Measurements from ENCODE around the gene GRIK3.

The GRIK3 gene

DNA sequence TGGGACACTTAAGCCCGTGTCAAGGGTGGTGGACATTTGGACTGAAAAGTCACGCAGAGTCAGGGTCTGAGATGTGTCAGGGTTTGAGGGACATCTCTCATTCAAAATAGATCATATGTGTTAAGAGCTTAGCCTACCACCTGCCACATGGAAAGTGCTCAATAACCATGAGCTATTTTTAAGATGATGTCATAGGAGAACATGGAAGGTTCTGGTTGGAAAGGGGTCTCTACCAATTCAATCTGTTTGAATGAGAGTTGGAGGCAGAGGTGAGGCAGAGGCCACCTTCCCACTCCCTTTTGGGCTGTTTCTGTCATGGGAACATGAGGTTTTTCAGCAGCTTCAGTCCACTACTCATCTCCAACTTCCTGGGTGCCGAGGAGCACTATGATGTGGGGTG lies 239.9 kb downstream of the GRIK3 start:
- no peak for FAIRE-seq
- DNase-seq (ENCODE audit: low spot score), result no peak

DNA sequence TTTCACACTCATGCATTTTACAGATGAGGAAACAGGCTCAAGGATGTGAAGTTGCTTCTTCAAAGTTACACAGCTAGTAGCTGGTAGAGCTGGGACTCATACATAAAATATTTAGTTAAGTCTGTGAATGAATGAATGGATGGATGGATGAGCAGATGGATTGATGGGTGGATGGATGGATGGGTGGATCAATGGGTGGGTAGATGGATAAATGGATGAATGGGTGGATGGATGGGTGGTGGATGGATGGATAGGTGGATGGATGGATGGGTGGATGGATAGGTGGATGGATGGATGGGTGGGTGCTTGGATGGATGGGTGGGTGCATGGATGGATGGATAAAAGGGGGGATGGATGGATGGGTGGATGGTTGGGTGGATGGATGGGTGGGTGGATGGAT lies 240.9 kb downstream of the GRIK3 start:
- no peak for FAIRE-seq
- no peak for DNase-seq (ENCODE audit: low spot score)

DNA sequence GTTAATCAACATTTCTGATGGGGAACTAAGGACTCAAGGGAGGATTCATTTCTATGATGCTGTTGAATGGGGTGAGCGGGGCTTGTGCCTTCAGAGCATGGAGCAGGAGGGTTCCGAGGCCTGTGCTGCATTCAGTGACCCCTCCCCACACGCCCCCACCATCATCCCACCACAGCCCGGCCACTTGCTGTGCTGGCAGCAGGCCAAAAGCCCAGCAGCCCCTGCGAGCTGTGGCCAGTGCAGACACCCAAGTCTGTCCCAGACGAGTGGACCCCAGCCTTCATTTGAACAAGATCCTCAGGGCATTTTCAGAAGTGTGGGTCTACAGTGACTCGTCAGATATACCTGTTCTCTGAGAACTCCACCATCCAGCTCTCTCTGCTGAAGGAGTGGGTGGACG lies 242.0 kb downstream of the GRIK3 start:
- FAIRE-seq, result no peak
- no peak for DNase-seq (ENCODE audit: low spot score)

DNA sequence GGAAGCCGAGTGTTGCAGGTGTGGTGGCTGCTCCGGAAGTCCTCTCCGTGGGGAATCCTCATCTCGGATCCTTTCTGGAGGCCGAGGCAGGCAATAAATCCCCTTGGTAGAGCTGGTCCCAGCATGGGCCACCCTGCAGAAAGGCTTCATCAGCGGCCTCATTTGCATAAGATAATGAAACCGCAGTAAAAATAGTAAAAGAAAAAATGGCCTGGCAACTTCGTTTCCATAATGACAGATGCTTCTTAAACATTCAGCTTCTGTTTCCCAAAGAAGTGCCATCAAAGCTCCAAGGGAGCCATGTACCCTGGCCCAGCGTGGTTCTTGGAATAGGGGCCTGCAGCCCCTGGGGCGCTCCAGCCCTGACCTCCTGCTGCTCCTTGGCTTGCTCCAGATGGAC lies 244.1 kb downstream of the GRIK3 start:
- FAIRE-seq, result no peak
- no peak for DNase-seq (ENCODE audit: low spot score)

DNA sequence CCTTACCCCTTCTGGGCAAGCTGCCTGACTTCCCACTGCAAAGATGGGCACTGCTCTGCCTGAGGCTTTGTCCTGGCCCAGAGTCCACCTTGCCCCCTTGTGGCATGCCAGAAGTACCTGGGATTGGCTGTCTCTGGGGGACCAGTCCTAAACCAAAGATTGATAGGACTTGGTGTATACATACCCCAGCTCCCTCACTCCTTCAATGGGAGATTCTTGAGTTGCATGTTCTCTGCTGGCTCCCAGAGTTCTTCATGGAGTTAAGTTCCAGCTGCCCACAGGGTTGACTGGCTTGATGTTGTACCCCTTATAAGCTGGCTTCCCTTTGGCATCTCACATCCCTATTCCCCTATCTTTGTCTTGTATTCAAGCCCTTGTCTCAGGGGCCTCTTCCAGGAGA lies 244.8 kb downstream of the GRIK3 start:
- FAIRE-seq (no peak), DNase-seq (ENCODE audit: low spot score) (no peak)

DNA sequence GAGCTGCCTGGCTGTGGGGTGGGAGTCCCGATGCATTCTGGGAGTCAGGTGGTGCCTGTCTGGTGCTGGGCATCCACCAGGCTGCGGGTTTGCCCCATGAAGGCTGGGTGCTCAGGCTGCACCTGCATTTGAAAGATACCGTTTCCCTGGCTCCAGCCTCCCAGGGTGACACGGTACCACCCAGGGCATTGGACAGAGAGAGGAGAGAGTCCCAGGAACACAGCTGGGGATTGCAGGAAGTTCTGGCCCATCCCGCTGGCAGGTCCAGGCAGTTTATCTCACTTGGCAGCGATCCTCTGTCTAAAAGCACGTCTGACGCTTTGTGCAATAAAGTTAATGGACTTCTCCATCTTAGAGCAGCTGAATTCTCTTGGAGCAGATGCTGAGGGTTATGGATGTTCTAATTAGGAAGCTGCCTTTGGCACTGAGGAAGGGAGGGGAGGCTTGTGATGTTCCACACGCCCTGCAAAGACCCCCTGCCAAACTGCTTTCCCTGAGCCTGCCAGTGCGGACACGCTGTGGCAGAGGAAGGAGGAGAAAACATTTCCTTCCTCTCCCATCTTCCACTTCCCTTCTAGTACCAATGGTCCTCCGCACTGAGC lies 246.9 kb downstream of the GRIK3 start:
- FAIRE-seq (no peak), DNase-seq (ENCODE audit: low spot score) (no peak)

DNA sequence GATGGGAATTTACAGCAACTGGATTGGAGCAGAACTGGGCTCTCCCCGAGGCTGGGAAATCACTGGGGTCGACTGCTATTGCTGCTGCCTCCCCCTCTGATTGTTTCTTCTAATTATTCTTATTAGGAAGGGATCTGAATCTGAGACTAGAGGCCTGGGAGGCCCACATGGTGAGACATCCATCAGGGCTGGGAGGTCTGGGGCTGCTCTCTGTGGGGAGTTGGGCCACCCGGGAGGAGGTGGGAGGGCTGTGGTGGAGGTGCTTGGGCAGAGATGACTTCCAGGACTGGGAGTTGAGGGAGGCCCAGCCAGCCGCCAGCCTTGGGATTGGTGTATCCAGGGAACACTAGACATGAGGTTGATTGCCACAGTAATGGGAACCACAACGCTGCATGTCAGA lies 247.9 kb downstream of the GRIK3 start:
- no peak for FAIRE-seq

DNA sequence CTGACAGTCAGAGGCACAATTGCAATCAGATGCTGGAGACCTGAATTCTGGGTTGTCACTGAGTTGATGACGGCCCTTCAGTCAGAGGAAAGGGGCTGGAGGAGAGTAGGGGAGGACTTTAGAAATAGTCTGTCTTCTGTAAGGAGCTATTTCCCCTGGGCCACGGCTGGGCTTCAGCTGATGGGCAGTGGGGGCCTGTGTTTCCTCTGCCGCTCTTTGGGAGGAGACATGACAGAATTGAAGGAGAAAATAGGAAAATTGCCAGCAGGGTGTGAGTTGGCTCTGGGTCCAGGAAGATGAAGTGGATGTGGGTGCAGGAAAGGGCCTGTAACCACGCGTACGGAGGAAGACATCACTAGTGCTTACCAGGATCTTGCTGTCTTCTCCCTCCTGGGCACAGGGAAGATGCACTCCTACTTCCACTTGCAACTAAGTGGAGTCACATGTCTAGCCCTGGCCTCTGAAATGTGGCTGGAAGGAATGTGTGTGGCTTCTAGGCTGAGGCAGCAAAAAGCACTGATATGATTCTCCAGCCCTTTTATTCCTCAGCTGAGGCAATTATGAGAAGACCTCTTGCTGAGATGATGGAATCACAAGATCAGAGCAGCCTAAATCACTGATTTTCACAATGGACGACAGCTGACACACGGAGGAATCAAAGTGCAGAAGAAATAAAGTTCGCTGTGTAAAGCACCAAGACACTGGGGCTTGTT lies 250.0 kb downstream of the GRIK3 start:
- DNase-seq (ENCODE audit: low spot score) (no peak), FAIRE-seq (no peak)

More for the DNA sequence above, 247.9 kb downstream of the GRIK3 start:
- no peak for DNase-seq (ENCODE audit: low spot score)

DNA sequence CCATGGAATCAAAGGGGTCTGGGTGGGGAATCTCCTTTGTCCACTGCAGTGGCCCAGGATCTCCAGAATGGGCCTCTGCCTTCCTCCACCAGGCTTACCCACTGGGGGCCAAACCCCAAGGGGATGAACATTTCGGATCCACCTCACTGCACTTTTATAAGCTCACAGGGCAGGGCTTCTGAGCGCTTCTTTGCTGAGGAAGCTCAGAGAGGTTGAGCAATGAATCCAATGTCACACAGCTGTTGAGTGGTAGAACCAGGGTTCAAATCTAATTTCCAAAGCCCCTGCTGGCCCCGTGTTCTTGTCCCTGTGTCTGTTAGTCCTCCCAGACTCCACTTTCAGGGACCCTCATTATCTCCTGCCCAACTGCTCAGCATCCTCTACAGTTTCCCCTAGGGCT lies 250.8 kb downstream of the GRIK3 start:
- FAIRE-seq, result no peak

DNA sequence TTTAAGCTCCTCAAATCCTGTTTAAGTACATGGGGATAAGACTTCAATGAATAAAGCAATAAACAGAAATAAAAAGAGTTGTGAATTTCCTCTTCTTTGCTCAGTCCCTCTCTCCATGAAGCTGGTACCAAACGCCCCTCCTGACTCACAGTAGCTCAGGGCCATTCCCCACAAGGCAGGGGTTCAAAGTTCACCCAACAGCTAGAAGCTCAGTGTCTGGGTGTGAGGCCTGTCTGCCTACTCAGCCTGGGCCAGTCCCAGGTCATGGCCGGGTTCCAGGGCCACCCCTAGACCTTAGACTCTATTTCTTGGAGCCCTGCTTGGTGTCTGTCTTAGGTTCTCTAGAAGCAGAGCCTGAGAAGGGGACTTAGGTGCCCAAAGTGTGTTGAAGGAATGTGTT lies 251.5 kb downstream of the GRIK3 start:
- DNase-seq (ENCODE audit: low spot score), result no peak
- no peak for FAIRE-seq

More for the DNA sequence above, 250.8 kb downstream of the GRIK3 start:
- no peak for DNase-seq (ENCODE audit: low spot score)

DNA sequence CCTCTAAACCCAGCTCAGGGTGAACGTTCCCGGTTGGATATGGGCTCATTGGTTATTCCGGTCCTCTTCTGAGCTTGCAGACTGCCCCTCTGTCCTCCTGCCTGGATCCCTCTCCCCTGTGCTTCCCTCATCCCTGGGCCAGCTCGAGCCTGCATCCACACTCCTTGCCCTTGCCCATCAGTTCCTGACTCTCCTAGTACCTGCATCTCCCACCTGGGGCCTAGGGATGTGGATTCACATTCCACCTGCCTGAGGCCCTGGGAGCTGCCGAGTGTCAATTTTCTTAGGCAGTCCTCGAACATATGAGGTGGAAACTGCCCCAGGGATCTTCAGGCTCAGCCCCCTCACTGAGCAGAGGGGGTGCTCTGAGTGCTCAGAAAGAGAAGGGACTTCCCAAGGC lies 252.2 kb downstream of the GRIK3 start:
- no peak for DNase-seq (ENCODE audit: low spot score)
- no peak for FAIRE-seq

DNA sequence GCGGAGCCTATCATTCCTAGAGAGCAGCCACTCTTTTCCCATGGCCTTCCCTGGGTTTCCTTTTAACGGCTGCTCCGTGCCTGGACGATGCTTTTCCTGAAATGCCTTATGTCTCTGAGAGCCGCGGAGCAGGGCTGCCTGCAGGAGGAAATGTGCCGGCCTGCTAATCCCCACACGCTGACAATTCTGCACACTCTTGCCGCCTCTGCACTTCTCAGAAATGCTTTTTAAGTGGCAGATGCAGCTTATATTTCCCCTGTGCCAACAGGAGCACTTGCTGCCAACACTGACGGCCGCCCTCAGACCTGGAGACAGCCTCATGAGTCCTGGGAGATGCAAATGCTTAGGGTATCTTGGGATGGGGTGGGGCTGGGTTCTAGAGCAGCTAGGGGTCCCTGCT lies 253.2 kb downstream of the GRIK3 start:
- DNase-seq (ENCODE audit: low spot score) (no peak), FAIRE-seq (no peak)

DNA sequence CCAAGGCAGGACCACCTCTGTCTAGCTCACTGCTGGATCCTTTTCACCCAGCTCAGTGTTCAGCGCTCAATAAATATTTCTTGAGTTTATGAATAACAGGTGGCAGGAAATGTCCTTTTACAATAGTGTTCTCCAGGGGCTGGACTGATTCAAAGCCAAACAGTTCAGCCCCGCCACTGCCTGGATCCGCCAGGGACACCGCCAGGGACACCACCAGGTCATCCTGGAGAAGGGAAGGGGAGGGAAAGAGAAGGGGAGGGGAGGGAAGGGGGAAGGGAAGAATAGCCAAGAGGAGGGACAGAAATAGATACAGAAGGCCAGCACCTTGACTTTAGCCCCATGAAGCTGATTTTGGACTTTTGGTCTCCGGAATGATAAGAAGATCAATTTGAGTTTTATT lies 255.6 kb downstream of the GRIK3 start:
- DNase-seq (ENCODE audit: low spot score), result no peak
- FAIRE-seq, result no peak

DNA sequence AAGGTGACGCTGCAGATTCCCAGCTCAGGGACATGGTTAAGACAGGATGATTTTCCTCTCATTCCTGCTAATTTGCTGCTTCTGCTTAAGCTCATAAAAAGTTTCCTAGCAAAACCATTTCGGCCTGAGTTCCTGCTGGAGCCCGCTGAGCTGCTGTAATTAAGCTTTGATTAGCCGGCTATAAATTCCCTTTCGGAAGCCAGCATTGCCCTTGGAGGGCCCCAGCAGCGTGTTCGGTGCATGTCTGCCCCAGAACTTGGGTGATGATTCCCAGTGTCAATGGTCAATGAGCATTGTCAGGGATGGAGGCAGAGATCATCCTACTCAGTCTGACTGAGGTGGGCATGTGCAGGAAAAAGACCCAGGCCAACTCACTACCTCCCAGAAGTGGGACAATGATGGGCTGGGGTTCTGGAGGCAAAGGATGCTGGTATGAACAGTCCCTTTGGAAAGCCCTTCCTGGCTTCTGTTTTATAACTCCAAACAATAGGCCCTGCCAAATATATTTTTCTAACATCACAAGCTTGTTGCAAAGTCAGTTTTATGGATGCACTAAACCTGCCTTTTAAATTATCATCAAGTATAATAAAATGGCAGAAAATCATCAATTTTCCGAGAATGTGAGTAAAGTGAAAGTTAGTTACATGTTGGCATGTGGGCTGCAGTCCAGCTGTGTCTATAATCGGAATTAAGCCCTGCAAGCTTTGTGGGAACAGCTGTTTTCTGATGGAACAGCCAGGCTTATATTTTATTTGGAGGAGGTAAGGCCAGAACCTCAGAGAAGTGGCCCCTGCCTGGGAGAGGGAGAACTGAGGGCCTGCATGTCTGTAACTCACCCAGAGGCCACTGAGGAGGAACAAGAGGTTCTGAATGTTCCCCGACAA lies 257.1 kb downstream of the GRIK3 start:
- FAIRE-seq (no peak), DNase-seq (ENCODE audit: low spot score) (no peak)

DNA sequence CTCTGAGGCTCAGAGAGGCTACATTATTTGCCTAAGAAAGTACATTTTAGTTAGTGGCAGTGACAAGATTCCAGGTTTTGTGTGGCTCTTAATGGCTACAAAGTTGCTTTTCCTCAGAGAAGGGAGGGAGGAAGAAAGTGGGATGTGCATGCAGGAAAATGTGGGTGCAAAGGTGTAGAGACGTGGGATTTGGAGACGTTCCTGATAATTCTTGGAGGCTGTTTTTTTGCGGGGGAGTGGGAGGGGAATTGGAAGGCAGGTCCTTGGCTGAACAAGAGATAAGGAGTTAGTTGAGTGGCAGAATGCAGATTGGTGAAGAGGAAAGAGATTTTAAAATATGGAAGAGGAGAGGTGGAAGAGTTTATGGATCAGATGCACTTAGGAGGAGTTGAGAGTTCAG lies 258.1 kb downstream of the GRIK3 start:
- no peak for DNase-seq (ENCODE audit: low spot score)
- no peak for FAIRE-seq

DNA sequence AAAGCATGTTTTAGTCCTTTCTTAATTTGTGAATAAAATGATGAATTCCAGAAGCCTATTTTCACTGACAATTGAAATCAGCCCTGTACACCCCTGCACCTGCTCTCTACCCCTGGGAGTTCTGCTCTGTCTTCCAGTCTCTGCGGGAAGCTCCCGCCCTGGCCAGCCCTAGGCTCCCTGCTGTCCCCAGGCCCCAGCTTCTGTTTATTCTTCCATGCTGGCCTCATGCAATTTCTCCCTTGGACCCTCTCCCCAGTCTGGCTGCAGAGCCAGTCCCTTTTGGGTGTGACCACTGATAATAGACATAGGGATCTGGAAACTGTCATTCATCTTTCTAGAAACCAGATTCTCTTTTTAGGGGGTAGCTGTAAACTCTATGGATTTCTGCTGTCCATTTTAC lies 258.6 kb downstream of the GRIK3 start:
- DNase-seq (ENCODE audit: low spot score) (no peak), FAIRE-seq (no peak)

DNA sequence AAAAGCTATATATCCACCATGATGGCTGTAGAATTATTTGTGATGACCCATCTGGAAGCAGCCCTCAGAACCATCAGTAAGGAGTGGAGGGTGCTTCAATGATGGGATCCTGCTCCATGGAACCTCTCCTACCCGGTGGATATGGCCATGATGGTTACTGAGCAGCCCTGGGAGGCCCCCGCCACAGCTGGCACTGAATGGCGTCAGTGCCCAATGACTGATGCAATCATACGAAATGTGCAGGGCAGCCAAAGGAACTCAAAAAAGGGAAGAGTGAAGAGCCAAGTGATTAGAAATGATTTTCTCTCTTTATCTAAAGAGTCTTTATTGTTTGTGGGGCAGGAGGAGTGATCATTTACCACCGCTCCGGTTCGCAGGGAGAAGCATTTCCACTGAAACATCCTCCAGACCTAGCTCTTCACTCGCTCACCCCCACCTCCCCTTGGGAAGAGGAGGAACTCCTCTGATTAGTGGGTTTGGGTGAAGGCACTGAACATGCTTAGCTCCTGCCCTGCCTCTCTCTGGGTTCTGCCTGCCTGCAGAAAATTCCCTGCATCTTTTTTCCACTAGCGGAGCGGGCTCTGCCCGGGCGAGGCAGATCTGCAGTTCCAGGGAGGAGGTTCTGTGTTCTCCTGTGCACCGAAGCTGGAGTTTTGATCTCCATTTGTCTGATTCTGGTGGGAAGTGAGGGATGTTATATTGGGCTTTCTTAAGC lies 260.3 kb downstream of the GRIK3 start:
- DNase-seq (ENCODE audit: low spot score) (no peak), FAIRE-seq (no peak)

DNA sequence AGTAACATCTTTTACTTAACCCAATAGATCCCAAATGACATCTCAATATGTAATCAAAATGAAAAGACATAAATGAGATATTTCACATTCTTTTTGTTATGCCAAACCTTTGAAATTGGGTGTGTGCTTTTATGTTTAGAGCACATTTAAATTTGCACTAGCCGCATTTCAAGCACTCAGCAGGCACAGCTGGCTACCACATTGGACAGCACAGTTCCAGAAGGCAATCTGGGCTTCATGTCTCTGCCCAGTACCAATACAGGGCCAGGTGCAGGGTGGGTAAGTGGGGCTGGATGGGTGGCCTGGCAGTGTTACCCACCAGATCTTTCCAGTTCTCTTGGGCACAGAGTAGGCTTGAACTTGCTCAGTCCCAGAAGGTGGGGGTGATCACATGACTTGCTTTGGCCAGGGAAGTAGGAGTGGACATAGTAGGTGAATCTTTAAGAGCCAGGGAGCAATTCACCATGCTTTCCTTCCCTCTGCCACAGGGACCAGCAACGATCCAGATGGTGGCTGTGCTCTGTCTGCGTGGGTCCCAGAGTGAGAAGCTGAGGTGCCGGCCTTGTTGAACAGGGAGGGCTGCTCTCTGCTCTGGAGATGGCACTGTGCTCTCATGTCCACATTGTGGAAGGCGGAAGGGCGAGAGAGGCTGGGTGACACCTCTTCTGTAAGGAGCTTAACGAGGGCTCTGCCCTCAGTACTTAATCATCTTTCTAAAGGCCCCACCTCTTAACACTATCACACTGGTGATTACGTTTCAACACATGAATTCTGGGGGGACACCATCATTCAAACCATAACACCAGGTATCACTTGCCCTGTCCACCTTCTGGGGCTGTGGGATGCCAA lies 261.4 kb downstream of the GRIK3 start:
- FAIRE-seq (no peak), DNase-seq (ENCODE audit: low spot score) (no peak)

DNA sequence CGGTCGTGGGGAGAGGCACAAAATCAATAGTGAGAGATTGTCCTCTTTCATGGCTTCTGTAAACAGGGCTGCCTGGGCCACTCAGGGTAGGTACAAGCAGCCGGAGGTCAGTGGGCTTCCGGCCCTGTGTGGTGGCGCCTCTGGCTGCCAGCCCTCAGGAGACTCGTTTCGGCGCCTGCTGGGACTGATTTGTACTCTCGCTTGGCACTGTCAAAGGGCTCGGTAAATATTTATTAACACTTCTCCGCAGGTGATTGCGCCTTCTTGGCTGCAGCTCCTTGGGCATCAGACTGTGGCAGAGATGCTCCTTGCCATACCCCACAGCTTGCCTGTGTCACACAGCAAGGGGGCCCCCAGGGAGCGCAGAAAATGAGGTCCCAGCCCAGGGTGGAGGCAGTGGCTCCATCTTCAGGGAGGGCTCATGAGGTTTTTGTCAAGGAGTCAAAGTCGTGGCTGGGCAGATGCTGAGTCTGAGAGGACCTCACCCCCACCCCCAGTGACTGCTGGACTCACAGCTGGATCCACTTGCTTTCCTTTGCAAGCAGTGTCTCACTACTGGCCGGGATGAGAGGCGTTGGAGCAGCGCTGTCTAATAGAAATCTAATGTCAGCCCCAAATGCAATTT lies 262.5 kb downstream of the GRIK3 start:
- FAIRE-seq (no peak), DNase-seq (ENCODE audit: low spot score) (no peak)

DNA sequence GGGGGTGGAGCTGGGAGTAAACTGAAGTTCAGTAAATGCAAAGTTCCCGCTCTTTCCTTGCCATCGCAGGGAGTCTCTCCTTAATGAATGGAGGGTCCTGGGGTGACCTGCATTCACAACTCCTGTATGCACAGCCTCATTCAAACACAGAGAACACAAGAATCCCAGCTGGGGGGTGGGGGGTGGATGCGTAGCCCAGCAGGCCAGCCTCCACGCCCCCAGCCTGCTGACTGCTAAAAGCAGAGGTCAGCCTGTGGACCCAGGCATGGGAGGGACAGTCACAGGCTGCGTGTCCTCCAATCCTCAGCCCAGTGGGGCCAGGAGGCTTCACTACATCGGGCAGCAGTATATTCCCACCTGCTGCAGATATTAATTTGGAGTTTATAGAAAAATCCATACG lies 263.1 kb downstream of the GRIK3 start:
- no peak for DNase-seq (ENCODE audit: low spot score)
- FAIRE-seq, result no peak

Data from RCC 7860 (cell line).